MM.1S (cell line): ENCODE data around the gene FOXD2.

Source experiments
- DNase-seq: peaks from one replicate; pipeline ENCODE4 v3.0.0-alpha.2; 2015
- H2AFZ ChIP-seq: fragments of 300-600 bp; sonication (generic); 2 replicates; pipeline ENCODE4 v1.6.0; 2016; ENCODE audit warnings: antibody characterized with exemption, low read length
- H3F3A ChIP-seq: fragments of 300-600 bp; sonication (generic); 2 replicates; pipeline ENCODE4 v1.6.1; 2016; ENCODE audit warnings: mild to moderate bottlenecking, antibody characterized with exemption, low read length, moderate library complexity, mixed read lengths; ENCODE audit not compliant: insufficient read depth
- H3K27ac ChIP-seq: fragments of 300-600 bp; sonication (generic); 2 replicates; pipeline ENCODE4 v1.5.1; 2016; ENCODE audit warnings: mild to moderate bottlenecking, low read length
- H3K27me3 ChIP-seq: fragments of 300-600 bp; sonication (generic); replicated peaks from 2 replicates; pipeline ENCODE4 v1.6.0; 2016; ENCODE audit warnings: low read length; ENCODE audit not compliant: insufficient read depth
- H3K36me3 ChIP-seq: fragments of 300-600 bp; sonication (generic); replicated peaks from 2 replicates; pipeline ENCODE4 v1.6.1; 2016; ENCODE audit warnings: mild to moderate bottlenecking, low read length, mixed read lengths; ENCODE audit not compliant: insufficient read depth
- H3K4me1 ChIP-seq: fragments of 300-600 bp; sonication (generic); 2 replicates; pipeline ENCODE4 v1.6.1; 2016; ENCODE audit warnings: low read length, mixed read lengths
- H3K4me2 ChIP-seq: fragments of 300-600 bp; sonication (generic); 2 replicates; pipeline ENCODE4 v1.6.0; 2016; ENCODE audit warnings: low read depth, low read length
- H3K4me3 ChIP-seq: fragments of 300-600 bp; sonication (generic); 2 replicates; pipeline ENCODE4 v1.5.1; 2016; ENCODE audit warnings: low read length, mixed read lengths
- H3K79me2 ChIP-seq: fragments of 300-600 bp; sonication (generic); 2 replicates; pipeline ENCODE4 v1.6.1; 2016; ENCODE audit warnings: mixed run types, low read length, mixed read lengths
- H3K9ac ChIP-seq: fragments of 300-600 bp; sonication (generic); 2 replicates; pipeline ENCODE4 v1.6.1; 2016; ENCODE audit warnings: low read length, mixed read lengths
- H3K9me2 ChIP-seq: fragments of 300-600 bp; sonication (generic); replicated peaks from 2 replicates; pipeline ENCODE4 v1.6.1; 2016; ENCODE audit warnings: mild to moderate bottlenecking, low read length, mixed read lengths; ENCODE audit not compliant: insufficient read depth
- H3K9me3 ChIP-seq: fragments of 300-600 bp; sonication (generic); replicated peaks from 2 replicates; pipeline ENCODE4 v1.6.1; 2016; ENCODE audit warnings: mild to moderate bottlenecking, low read length, mixed read lengths; ENCODE audit not compliant: insufficient read depth
- H4K20me1 ChIP-seq: fragments of 300-600 bp; sonication (generic); 2 replicates; pipeline ENCODE4 v1.6.1; 2016; ENCODE audit warnings: mild to moderate bottlenecking, low read length, moderate library complexity, mixed read lengths; ENCODE audit not compliant: insufficient read depth
- EZH2 ChIP-seq: fragments of 300-600 bp; sonication (generic); optimal IDR thresholded peaks from 2 replicates; pipeline ENCODE3; 2017; ENCODE audit warnings: low read depth, mild to moderate bottlenecking, antibody characterized with exemption, low read length, mixed read lengths
- EZH2phosphoT487 ChIP-seq: fragments of 300-600 bp; sonication (generic); IDR thresholded peaks from 2 replicates; pipeline ENCODE4 v1.6.1; 2018; ENCODE audit warnings: antibody characterized with exemption, low read length
- TF ChIP-seq, protein P1 (sequence below): fragments of 300-600 bp; sonication (generic); IDR thresholded peaks from 2 replicates; pipeline ENCODE4 v1.5.1; 2016; ENCODE audit warnings: antibody characterized with exemption, low read length, mixed read lengths

Gene FOXD2

DNA sequence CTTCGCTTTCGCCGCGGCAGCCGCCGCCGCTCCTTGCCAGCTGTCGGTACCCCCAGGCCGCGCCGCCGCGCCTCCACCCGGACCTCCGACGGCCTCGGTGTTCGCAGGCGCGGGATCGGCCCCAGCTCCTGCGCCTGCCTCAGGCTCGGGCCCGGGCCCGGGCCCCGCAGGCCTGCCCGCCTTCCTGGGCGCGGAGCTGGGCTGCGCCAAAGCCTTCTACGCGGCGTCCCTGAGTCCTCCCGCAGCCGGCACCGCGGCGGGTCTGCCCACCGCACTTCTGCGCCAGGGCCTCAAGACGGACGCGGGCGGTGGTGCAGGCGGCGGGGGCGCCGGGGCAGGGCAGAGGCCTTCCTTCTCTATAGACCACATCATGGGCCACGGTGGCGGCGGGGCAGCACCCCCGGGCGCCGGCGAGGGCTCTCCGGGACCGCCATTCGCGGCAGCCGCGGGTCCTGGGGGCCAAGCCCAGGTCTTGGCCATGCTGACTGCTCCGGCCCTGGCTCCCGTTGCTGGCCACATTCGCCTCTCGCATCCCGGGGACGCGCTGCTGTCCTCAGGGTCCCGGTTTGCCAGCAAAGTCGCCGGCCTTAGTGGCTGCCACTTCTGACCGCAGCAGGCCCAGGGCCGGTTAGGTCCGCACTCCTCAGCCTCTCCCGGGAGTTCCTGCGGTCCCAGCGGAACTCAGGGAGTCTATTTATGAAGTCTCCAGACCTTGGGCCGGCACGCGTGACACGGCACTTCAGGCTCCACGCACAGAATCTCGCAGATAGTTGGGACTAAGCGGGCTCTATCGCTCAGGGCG is 1.4 kb downstream of the FOXD2 start:
- Histone ChIP-seq H3K4me3 (no peak overlapping the region), H3K27me3 (peaks cover 7% of the 10 kb centered on the region; the same call in 1 of the 2 replicates), H3K36me3 (no peaks in the 10 kb centered on the region), H2AFZ (no peak overlapping the region), H4K20me1 (no peaks in the 10 kb centered on the region; the same call in 1 of the 2 replicates), H3K9ac (no peak overlapping the region), H3K79me2 (peaks cover 25% of the 10 kb centered on the region), H3K4me1 (peaks cover 6% of the 10 kb centered on the region; the same call in 1 of the 2 replicates), H3K9me2 (no peaks in the 10 kb centered on the region), H3F3A (no peaks in the 10 kb centered on the region), H3K4me2 (no peak overlapping the region), H3K9me3 (no peaks in the 10 kb centered on the region), H3K27ac (no peak overlapping the region)
- TF ChIP-seq EZH2 (no peak), EZH2phosphoT487 (no peak)
- TF ChIP-seq, protein P1, sequence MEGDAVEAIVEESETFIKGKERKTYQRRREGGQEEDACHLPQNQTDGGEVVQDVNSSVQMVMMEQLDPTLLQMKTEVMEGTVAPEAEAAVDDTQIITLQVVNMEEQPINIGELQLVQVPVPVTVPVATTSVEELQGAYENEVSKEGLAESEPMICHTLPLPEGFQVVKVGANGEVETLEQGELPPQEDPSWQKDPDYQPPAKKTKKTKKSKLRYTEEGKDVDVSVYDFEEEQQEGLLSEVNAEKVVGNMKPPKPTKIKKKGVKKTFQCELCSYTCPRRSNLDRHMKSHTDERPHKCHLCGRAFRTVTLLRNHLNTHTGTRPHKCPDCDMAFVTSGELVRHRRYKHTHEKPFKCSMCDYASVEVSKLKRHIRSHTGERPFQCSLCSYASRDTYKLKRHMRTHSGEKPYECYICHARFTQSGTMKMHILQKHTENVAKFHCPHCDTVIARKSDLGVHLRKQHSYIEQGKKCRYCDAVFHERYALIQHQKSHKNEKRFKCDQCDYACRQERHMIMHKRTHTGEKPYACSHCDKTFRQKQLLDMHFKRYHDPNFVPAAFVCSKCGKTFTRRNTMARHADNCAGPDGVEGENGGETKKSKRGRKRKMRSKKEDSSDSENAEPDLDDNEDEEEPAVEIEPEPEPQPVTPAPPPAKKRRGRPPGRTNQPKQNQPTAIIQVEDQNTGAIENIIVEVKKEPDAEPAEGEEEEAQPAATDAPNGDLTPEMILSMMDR, result no peak
- no peak for DNase-seq

DNA sequence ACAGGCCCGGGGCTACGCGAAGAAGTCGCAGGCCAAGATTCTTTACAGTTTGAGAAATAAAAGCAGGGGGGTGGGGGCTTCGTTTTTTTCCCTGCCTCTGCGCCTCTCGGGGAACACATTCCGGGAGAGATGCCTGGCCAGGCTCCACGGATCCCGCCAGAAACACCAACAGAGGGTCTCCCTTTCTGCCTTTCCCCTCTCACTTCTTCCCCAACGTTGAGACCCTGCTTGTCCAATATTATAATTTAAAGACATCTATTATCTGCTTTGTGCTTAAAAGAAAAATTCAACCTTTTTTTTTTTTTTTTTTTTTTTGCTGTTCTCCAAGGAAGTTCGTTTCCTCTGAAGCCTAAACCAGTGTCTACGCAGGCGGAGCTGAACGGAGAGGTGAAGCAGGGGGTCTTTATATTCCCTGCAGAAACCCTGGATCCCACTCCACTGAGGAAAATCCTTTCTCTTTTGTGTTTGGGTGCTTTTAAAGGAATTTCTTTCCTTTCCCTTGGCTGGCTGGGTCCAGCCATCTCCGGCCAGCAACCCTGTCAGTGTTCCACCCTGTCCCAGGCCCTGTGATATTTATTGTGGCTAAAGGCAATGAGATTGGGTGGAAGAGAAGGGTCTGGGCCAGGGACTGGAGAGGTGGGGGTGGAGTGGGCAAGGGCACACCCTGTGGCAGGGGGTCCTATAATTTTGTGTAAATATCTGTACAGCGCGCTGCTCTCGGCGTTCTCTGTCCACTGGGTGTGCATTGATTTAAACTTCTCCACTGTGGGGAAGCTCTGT is 2.2 kb downstream of the FOXD2 start:
- H3K36me3 ChIP-seq, result no peaks in the 10 kb centered on the region
- no peak for TF ChIP-seq EZH2phosphoT487
- TF ChIP-seq EZH2, result no peak
- TF ChIP-seq, protein P1, result no peak
- no peak overlapping the region for H3K27ac ChIP-seq
- H3K9me2 ChIP-seq, result no peaks in the 10 kb centered on the region
- H4K20me1 ChIP-seq, result no peaks in the 10 kb centered on the region; the same call in 1 of the 2 replicates
- H3K9me3 ChIP-seq, result no peaks in the 10 kb centered on the region
- no peak overlapping the region for H3K9ac ChIP-seq
- H3K4me2 ChIP-seq, result no peak overlapping the region
- no peak for DNase-seq
- H3K4me3 ChIP-seq, result no peak overlapping the region
- H3K27me3 ChIP-seq, result peaks cover 9% of the 10 kb centered on the region
- H3K4me1 ChIP-seq, result peaks cover 6% of the 10 kb centered on the region; the same call in 1 of the 2 replicates
- H3K79me2 ChIP-seq, result peaks cover 17% of the 10 kb centered on the region
- H3F3A ChIP-seq, result no peaks in the 10 kb centered on the region
- H2AFZ ChIP-seq, result no peak overlapping the region

DNA sequence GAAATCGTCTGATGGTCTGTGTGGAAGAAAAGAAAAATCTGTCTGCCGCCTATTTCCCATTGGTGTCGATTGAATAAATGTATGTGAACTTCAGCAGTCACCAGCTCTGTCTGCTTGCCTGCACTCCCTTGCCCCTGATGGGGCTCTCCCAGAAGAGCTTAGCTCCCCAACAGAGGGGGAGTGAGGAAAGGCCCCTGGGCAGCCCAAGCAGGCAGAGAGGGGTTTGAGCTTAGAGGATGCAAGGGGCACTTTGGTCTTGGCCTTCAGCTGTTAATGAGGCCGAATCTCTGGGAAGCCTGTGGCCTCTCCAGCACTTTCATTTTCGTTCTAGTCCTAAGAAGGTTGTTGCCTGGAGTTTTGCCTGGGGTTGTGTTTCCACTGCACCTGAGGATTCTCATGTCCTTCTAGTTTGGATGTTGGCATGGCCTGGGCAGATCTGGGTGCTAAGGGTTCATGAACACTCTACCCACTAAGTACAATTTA is 2.8 kb downstream of the FOXD2 start:
- H3K27ac ChIP-seq, result no peak overlapping the region
- peaks cover 12% of the 10 kb centered on the region for H3K79me2 ChIP-seq
- H3K9ac ChIP-seq, result no peak overlapping the region
- H3K9me2 ChIP-seq, result no peaks in the 10 kb centered on the region
- H3F3A ChIP-seq, result no peaks in the 10 kb centered on the region
- H3K4me1 ChIP-seq, result peaks cover 6% of the 10 kb centered on the region; the same call in 1 of the 2 replicates
- peaks cover 15% of the 10 kb centered on the region for H3K27me3 ChIP-seq
- no peak overlapping the region for H3K4me3 ChIP-seq
- no peak for TF ChIP-seq EZH2phosphoT487
- no peak for TF ChIP-seq EZH2
- TF ChIP-seq, protein P1, result no peak
- no peak for DNase-seq
- no peaks in the 10 kb centered on the region; the same call in 1 of the 2 replicates for H4K20me1 ChIP-seq
- H3K4me2 ChIP-seq, result no peak overlapping the region
- H3K36me3 ChIP-seq, result no peaks in the 10 kb centered on the region
- H3K9me3 ChIP-seq, result no peaks in the 10 kb centered on the region
- H2AFZ ChIP-seq, result no peak overlapping the region
